Measurements from ENCODE around the gene ALKBH7.
A peak's percentile ranks its signal among the peaks of the same experiment; 100 is the strongest.

The ALKBH7 gene

DNA sequence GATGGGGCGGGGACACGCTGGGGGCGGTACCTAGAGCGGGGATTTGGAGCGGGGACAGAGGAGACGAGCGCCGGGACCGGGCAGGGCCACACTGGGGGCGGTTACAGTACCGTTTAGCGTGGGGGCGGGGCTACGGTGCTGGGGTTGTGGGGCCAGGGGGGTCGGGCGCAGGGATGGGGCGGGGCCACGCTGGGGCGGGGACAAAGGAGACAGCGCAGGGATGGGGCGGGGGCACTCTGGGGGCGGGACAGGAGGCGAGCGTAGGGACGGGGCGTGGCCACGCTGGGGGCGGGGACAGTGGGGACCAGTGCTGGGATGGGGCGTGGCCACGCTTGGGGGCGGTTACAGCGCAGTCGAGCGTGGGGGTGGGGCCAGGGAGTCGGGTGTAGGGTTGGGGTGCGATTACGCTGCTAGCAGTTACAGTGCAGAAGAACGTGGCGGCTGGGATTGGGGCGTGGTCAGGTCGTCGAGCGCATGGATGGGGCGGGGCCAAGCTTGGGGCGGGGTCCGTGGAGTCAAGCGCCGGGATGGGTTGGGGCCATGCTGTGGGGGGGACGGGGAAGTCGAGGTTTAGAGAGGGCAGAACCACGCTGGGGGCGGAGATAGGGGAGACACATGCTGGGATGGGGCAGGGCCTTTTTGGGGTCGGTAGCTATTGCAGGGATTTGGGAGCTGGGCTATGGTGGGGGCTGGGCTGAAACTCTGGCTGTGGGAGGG is 660 bp downstream of the ALKBH7 start:
- DNase-seq (ENCODE audit: extremely low read depth, low read depth) = peak; percentile 91
- H3K4me3 ChIP-seq (replicated peaks; ENCODE audit: low read depth, low read length) = peak overlapping the region; percentile 69
- TF ChIP-seq, protein P1, sequence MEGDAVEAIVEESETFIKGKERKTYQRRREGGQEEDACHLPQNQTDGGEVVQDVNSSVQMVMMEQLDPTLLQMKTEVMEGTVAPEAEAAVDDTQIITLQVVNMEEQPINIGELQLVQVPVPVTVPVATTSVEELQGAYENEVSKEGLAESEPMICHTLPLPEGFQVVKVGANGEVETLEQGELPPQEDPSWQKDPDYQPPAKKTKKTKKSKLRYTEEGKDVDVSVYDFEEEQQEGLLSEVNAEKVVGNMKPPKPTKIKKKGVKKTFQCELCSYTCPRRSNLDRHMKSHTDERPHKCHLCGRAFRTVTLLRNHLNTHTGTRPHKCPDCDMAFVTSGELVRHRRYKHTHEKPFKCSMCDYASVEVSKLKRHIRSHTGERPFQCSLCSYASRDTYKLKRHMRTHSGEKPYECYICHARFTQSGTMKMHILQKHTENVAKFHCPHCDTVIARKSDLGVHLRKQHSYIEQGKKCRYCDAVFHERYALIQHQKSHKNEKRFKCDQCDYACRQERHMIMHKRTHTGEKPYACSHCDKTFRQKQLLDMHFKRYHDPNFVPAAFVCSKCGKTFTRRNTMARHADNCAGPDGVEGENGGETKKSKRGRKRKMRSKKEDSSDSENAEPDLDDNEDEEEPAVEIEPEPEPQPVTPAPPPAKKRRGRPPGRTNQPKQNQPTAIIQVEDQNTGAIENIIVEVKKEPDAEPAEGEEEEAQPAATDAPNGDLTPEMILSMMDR (IDR thresholded peaks at IDR 0.05; ENCODE audit: low read depth, low read length, missing control alignments) = no peak

DNA sequence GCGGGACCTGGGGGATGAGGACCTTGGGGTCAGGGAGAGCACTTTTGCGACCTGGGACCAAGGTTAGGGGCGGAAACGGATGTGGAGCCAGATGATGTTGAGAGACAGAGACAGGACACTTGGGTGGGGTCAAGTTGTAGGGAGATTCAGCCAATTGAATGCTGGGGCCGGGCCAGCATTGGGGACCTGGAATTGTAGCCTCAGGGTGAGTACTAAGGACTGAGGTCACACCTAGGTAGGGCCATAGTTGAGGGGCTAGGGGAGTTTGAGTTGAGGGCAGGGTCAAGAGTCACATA is 1.2 kb downstream of the ALKBH7 start:
- TF ChIP-seq, protein P1 (IDR thresholded peaks at IDR 0.05; ENCODE audit: low read depth, low read length, missing control alignments) = no peak
- H3K4me3 ChIP-seq (replicated peaks; ENCODE audit: low read depth, low read length) = peak overlapping the region; percentile 40
- no peak for DNase-seq (ENCODE audit: extremely low read depth, low read depth)

DNA sequence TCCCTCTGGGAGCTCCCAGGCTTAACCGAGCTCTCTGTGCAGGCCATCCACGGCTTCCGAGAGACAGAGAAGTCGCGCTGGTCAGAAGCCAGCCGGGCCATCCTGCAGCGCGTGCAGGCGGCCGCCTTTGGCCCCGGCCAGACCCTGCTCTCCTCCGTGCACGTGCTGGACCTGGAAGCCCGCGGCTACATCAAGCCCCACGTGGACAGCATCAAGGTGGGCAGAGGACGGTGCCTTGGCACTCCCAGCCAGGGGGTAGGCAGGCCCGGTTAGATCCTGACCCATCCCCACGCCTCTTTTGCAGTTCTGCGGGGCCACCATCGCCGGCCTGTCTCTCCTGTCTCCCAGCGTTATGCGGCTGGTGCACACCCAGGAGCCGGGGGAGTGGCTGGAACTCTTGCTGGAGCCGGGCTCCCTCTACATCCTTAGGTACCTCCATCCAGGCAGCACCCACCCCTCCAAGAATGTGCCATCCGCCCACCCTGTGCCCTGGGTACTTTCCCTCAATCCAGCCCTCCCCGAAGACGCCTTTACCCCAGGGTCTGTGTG is 1.6 kb downstream of the ALKBH7 start:
- TF ChIP-seq, protein P1 (IDR thresholded peaks at IDR 0.05; ENCODE audit: low read depth, low read length, missing control alignments) = no peak
- peak overlapping the region; percentile 40 for H3K4me3 ChIP-seq (replicated peaks; ENCODE audit: low read depth, low read length)
- no peak for DNase-seq (ENCODE audit: extremely low read depth, low read depth)

DNA sequence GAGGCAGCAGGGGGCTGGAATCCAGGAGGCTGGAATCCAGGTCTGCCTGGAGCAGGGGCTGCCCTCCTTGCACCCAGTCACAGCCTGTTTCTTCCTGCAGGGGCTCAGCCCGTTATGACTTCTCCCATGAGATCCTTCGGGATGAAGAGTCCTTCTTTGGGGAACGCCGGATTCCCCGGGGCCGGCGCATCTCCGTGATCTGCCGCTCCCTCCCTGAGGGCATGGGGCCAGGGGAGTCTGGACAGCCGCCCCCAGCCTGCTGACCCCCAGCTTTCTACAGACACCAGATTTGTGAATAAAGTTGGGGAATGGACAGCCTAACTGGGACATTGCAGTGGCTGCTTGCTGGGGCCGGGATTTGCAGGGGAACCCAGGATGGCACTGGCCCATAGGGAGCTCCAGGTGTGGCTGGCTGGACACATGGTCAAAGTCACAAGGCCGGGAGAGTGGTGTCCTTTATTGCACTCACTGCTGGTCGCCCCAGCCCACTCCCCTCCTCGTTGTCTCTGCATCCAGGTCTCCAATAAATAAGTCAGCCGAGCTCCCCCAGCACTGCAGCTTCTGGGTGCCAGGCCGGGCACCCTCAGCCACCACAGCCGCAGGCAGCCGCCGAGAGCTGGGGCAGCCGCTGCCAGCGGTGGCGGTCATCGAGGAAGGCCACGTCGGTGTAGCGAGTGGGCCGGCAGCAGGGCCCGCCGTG is 2.3 kb downstream of the ALKBH7 start:
- TF ChIP-seq, protein P1 (IDR thresholded peaks at IDR 0.05; ENCODE audit: low read depth, low read length, missing control alignments) = no peak
- DNase-seq (ENCODE audit: extremely low read depth, low read depth) = no peak

DNA sequence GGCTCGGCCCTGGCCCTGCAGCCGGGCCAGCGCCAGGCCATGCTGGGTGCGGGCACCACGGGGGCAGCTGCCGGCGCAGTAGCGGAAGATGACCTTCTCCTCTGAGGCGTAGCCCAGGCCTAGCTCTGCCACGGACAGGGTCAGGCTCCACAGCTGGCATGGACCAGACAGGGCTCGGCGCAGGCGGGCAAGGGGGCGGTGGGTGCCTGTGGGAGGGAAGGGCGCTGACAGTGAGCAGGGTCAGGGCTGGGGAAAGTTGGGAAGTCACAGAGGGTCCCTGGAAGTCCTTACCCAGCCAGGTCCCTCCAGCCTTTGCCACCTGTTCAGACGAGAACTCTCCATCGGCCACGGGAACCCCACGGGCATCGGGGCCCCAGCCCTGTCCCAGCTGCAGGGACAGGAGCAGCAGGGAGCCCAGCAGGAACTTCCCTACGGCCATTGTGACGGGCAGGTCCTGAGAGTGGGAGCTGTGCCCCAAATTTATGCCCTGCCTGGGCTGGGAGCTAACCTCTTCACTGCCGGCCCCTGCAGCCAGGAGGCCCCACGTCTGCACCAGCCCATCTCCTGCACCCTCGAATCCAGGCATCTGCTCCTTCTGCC is 2.9 kb downstream of the ALKBH7 start, which contains the start of gene PSPN:
PSPN (minus strand) TSS at position 523 of the 600 bp plus-strand sequence; CDS start at position 439, 84 bp downstream.
- TF ChIP-seq, protein P1 (IDR thresholded peaks at IDR 0.05; ENCODE audit: low read depth, low read length, missing control alignments) = no peak
- no peak within 1 kb of the TSS for H3K4me3 ChIP-seq (replicated peaks; ENCODE audit: low read depth, low read length)
- no peak for DNase-seq (ENCODE audit: extremely low read depth, low read depth)

More for the DNA sequence above, 2.3 kb downstream of the ALKBH7 start:
- no peak overlapping the region for H3K4me3 ChIP-seq (replicated peaks; ENCODE audit: low read depth, low read length)

DNA sequence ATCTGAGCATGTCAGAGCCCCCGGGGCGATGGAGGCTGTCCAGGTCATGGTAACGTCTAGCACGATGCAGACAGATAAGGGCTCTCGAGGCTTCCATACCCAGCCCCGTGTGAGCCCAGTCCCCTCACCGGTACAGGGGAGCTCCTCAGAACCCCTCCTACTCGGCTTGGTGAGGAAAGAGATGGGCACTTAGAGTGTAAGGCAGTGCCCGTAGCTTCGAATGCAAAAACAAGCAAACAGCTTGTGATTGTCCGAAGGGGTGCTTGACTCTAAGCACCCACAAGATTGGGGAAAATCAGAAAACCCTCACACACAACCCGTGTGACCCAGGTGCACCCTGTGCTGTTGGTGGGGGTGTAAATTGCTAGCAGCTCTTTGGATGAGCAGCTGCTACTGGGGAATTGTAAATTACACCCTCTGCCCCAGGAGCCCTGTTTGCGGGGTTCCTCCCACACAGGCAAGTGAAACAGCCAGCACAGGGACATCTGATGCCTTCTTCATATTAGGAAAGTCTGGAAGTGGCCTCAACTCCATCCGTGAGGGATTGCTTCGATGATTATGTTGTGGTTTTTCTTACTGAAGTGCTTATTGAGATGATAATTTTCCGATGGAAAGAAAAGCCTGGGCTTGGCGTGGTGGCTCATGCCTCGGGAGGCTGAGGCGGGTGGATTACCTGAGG is 4.1 kb downstream of the ALKBH7 start:
- TF ChIP-seq, protein P1 (IDR thresholded peaks at IDR 0.05; ENCODE audit: low read depth, low read length, missing control alignments) = no peak
- H3K4me3 ChIP-seq (replicated peaks; ENCODE audit: low read depth, low read length) = no peak overlapping the region
- no peak for DNase-seq (ENCODE audit: extremely low read depth, low read depth)

All from HFF-Myc (cell line).